Common myeloid progenitor, CD34-positive (primary cell): ENCODE results near the gene ZNF768.
"Not testable (repeated sequence)": the region's sequence is repeated elsewhere in the genome, so short reads cannot be mapped to it uniquely, and the experiment has no call there.

Experiments used
- CTCF ChIA-PET: fragments of 350-600 bp; sonication (Branson Sonifier 250); formaldehyde crosslinking; loops from one replicate; lab custom pipeline; 2021; ENCODE audit warnings: antibody characterized with exemption; lab: Charles Lee
- POLR2A ChIA-PET: fragments of 350-600 bp; sonication (Branson Sonifier 250); formaldehyde crosslinking; loops from one replicate; lab custom pipeline; 2021; ENCODE audit warnings: antibody characterized with exemption; lab: Charles Lee
- DNase-seq, 3 donors: peaks; one replicate each; pipeline versions ENCODE4 v3.0.0 to v3.0.0-alpha.2; 2013
- H3K27ac ChIP-seq, 2 experiments: 1 replicate in 1 of 2; 2 replicates in 1 of 2; pipeline ENCODE4 v1.7.0; 2013; ENCODE audit warnings: inconsistent platforms in 2 of 2, low read length in 2 of 2, mild to moderate bottlenecking in 2 of 2, low read depth in 1 of 2, moderate library complexity in 1 of 2; ENCODE audit not compliant: severe bottlenecking in 2 of 2, insufficient read depth in 1 of 2, poor library complexity in 1 of 2
- H3K27me3 ChIP-seq, 5 experiments: replicated peaks in 2 of 5; 1 replicate in 3 of 5; 2 replicates in 2 of 5; pipeline versions ENCODE4 v1.6.1 to v1.7.0; 2013; ENCODE audit warnings: low read length in 4 of 5, mild to moderate bottlenecking in 2 of 5, moderate library complexity in 2 of 5, inconsistent platforms in 1 of 5; ENCODE audit not compliant: insufficient read depth in 5 of 5, control insufficient read depth in 4 of 5
- H3K36me3 ChIP-seq, 4 experiments: 1 replicate in 2 of 4; 2 replicates in 2 of 4; pipeline versions ENCODE4 v1.6.1 to v1.7.0; 2013; ENCODE audit warnings: low read length in 3 of 4, control low read depth in 1 of 4, mild to moderate bottlenecking in 1 of 4; ENCODE audit not compliant: control insufficient read depth in 4 of 4, insufficient read depth in 4 of 4
- H3K4me1 ChIP-seq, 4 experiments: 1 replicate in 3 of 4; 2 replicates in 1 of 4; pipeline versions ENCODE4 v1.6.1 to v1.7.1; 2013; ENCODE audit warnings: low read length in 3 of 4, mild to moderate bottlenecking in 3 of 4, control low read depth in 1 of 4, inconsistent platforms in 1 of 4, moderate library complexity in 1 of 4; ENCODE audit not compliant: control insufficient read depth in 4 of 4, insufficient read depth in 4 of 4; ENCODE audit errors: control extremely low read depth in 1 of 4
- H3K4me3 ChIP-seq, 7 experiments: 1 replicate in 4 of 7; 2 replicates in 3 of 7; pipeline versions ENCODE4 v1.5.1 to v1.7.0; 2013; ENCODE audit warnings: mild to moderate bottlenecking in 7 of 7, low read length in 6 of 7, moderate library complexity in 6 of 7, inconsistent platforms in 2 of 7, low read depth in 2 of 7, control low read depth in 1 of 7; ENCODE audit not compliant: insufficient read depth in 4 of 7, control insufficient read depth in 1 of 7; ENCODE audit errors: extremely low read depth in 1 of 7
- H3K9me3 ChIP-seq, 5 experiments: 1 replicate in 4 of 5; 2 replicates in 1 of 5; pipeline versions ENCODE4 v1.6.1 to v1.7.1; 2013; ENCODE audit warnings: low read length in 4 of 5, mild to moderate bottlenecking in 2 of 5, inconsistent platforms in 1 of 5, low read depth in 1 of 5, moderate library complexity in 1 of 5; ENCODE audit not compliant: control insufficient read depth in 4 of 5, insufficient read depth in 2 of 5; ENCODE audit errors: control extremely low read depth in 1 of 5
- WGBS: methylation state at CpG from one replicate; pipeline ENCODE4 v1.1.5; 2013; ENCODE audit not compliant: insufficient coverage; 5-methylcytosine and 5-hydroxymethylcytosine counted together

Gene ZNF768

GRCh38 chr16:30526823-30527634, 663 bp upstream of the ZNF768 start:
- WGBS = under 1% methylated on average over 70 of the region's 79 CpGs
- CTCF ChIA-PET = interaction anchor here (0.9 to 1.1 kb wide), 2 partner anchors 35 to 170 kb away, joined by 3 to 4 read pairs; no protein-coding TSS in a partner anchor
- Histone ChIP-seq H3K27me3 (no peaks in the 10 kb centered on the region), H3K4me3 (peak overlapping the region; percentile 82 to 91 (median 83)), H3K9me3 (no peaks in the 10 kb centered on the region), H3K4me1 (peaks cover 6 to 32% (median 23%) of the 10 kb centered on the region in 4 experiments), H3K27ac (peak overlapping the region; percentile 87 to 88), H3K36me3 (peaks cover 4 to 32% (median 22%) of the 10 kb centered on the region in 4 experiments)
- POLR2A ChIA-PET = interaction anchor here (0.6 to 1.5 kb wide), 3 partner anchors 9 to 82 kb away, joined by 5 to 7 read pairs (median 6); partner anchors contain the start of gene SEPHS2
- peak; percentile 96 to 99 (median 98) for DNase-seq

DNA sequence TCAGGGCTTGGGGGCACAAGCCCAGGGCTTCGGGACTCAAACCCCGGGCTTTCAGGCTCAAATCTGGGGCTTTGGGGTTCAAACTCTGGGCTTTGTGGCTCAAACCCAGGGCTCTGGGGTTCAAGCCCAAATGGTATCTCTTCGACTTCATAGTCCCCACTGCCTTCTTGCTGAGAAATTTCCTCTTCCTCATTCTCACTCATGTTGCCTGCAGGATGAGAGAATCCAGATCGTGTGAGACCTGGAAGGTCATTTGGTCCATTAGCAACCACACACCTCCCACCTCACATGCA, 576 bp downstream of the ZNF768 start:
- no peak for DNase-seq
- WGBS = 52% methylated on average over 4 of the region's 4 CpGs
- Histone ChIP-seq H3K27me3 (no peaks in the 10 kb centered on the region), H3K36me3 (peaks cover 2 to 29% (median 18%) of the 10 kb centered on the region in 4 experiments), H3K4me1 (peaks cover 6 to 32% (median 23%) of the 10 kb centered on the region in 4 experiments), H3K9me3 (no peaks in the 10 kb centered on the region), H3K27ac (peak overlapping the region in 1 of 2 experiments; percentile 66), H3K4me3 (peak overlapping the region; percentile 45 to 91 (median 78))
- POLR2A ChIA-PET = no interaction called here
- CTCF ChIA-PET = interaction anchor here (1.1 to 1.6 kb wide), 3 partner anchors 10 to 76 kb away, joined by 3 to 7 read pairs (median 5); partner anchors contain the start of genes ITGAL and ZNF747

DNA sequence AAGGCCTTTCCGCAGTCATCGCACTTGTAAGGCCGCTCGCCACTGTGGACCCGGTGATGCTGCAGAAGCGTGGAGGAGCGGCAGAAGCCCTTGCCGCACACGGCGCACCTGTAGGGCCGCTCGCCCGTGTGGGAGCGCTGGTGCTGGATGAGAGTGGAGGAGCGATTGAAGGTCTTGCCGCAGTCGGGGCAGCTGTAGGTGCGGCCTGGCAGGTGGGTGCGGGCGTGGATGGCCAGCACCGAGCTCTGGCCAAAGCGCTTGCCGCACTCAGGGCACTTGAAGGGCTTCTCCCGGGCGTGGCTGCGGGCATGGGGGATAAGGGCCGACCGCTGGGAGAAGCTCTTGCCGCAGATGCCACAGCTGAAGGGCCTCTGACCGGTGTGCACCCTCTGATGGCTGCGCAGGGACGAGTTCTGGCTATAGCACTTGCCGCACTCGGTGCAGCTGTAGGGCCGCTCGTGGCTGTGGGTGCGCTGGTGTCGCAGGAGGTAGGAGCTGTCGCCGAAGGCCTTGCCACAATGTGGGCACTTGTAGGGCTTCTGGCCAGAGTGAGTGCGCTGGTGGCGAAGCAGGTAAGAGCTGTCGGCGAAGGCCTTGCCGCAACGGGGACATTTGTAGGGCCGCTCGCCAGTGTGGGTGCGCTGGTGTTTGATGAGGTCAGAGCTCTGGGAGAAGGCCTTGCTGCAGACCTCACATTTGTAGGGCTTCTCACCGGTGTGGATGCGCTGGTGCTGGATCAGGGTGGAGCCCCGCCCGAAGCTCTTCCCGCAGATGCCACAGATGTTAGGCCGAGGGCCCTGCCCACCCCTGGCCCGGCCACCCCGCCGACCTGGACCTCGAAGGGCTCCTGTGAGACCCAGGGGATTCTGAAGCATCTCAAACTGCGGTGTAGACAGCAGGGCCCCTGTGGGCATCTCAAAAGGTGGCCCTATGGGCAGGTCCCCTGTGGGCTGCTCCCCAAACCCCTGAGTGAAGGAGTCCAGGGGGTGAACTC, 1.5 kb downstream of the ZNF768 start:
- Histone ChIP-seq H3K4me3 (no peak overlapping the region), H3K36me3 (peaks cover 0 to 29% (median 18%) of the 10 kb centered on the region in 4 experiments), H3K4me1 (peaks cover 6 to 32% (median 23%) of the 10 kb centered on the region in 4 experiments), H3K27me3 (no peaks in the 10 kb centered on the region), H3K9me3 (no peaks in the 10 kb centered on the region), H3K27ac (no peak overlapping the region)
- 97% methylated on average over 60 of the region's 60 CpGs for WGBS
- POLR2A ChIA-PET = no interaction called here
- no peak for DNase-seq
- CTCF ChIA-PET = interaction anchor here (0.6 to 1.6 kb wide), 7 partner anchors 9 to 75 kb away, joined by 3 to 7 read pairs (median 4); partner anchors contain the start of genes ITGAL and ZNF747

DNA sequence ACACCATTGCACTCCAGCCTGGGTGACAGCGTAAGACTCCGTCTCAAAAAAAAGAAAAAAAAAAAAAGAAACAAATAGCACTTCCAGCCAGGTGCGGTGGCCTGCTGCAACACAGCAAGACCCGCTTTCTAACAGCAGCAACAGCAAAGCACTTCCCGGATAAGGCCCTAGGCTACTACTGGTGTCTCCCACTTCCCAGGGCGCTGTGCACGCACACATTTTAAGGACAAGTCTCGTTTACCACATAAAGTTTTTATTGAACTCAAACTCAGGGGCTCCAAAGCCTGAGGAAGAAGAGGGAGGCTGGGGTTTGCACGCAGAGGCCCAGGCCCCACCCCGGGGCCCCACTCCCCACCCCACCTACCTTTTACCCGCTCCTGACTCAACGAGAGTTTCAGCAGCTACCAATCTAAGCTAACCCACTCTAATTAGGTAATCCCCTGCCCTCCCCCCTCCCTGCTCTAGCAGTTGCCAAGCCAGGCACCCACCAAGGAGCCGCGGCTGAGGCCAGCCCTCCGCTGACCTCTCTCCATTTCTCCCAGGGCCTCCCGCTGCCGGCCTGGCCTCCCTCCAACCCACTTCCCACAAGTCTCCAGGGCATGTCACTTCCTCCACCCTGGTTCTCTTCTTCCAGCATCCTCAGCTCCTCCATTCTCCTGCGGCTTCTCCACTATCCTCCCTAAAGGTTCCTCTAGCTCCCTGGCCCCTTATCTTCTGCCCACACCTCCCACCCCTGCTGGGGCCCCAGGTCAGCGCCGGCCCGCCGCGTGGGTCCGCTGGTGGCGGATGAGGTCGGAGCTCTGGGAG, 2.4 kb downstream of the ZNF768 start:
- POLR2A ChIA-PET = no interaction called here
- 93% methylated on average over 18 of the region's 26 CpGs for WGBS
- Histone ChIP-seq H3K27ac (no peak overlapping the region), H3K4me1 (peaks cover 6 to 28% (median 21%) of the 10 kb centered on the region in 4 experiments), H3K9me3 (no peaks in the 10 kb centered on the region), H3K4me3 (no peak overlapping the region), H3K36me3 (peaks cover 0 to 37% (median 22%) of the 10 kb centered on the region in 4 experiments), H3K27me3 (no peaks in the 10 kb centered on the region)
- no peak for DNase-seq
- CTCF ChIA-PET = interaction anchor here (0.6 to 1.5 kb wide), 4 partner anchors 8 to 69 kb away, joined by 3 to 4 read pairs (median 4); no protein-coding TSS in a partner anchor

DNA sequence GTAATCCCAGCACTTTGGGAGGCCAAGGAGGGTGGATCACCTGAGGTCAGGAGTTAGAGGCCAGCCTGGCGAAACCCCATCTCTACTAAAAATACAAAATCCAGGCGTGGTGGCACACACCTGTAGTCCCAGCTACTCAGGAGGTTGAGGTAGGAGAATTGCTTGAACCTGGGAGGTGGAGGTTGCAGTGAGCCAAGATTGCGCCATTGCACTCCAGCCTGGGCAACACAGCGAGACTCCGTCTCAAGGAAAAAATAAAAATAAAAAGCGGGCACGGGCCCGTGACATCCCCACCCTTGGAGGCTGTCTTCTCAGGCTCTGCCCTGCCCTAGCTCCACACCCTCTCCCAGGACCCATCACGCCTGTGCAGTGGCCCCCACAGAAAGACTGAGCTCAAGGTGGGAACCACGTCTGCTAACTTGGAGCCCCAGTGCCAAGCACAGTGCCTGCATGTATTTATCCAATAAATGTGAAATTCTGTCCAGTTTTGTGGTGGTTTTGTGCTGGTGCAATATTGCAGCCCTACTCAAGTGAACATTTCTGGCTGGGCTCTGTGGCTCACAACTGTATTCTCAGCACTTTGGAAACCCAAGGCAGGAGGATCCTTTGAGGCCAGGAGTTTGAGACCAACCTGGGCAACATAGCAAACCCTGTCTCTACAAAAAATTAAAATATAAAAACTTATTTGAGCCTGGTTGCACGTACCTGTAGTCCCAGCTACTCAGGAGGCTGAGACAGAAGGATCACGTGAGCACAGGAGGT, 3.5 kb downstream of the ZNF768 start:
- peaks cover 0 to 46% (median 27%) of the 10 kb centered on the region in 4 experiments for H3K36me3 ChIP-seq
- H3K4me3 ChIP-seq, DNase-seq, H3K27me3 ChIP-seq, CTCF ChIA-PET, POLR2A ChIA-PET, H3K9me3 ChIP-seq, H3K27ac ChIP-seq: not testable (repeated sequence)
- WGBS = 97% methylated on average over 11 of the region's 12 CpGs
- peaks cover 2 to 17% (median 12%) of the 10 kb centered on the region in 4 experiments for H3K4me1 ChIP-seq
